HCT116 (cell line): ENCODE data around the gene CCNJL. TPM values are rescaled to one million over a fixed set of nuclear protein-coding genes. Genes with fewer than 3 reads are reported as not detected.

Experiments
- ATAC-seq: fragments of 200-7000 bp; cut with Tn5 transposase; 2 replicates; pipeline ENCODE4 v1.9.1; 2020; ENCODE audit warnings: mild to moderate bottlenecking, moderate library complexity
- BruUV-seq: library from RNA; stranded (reverse); fragments of 400-500 nt; replicated peaks from 2 replicates; lab custom pipeline; 2021; lab: Mats Ljungman, UMichigan
- CTCF ChIA-PET: fragments of 300-600 bp; sonication (Branson Sonifier 250); formaldehyde crosslinking; loops from one replicate; lab custom pipeline; 2021; ENCODE audit warnings: antibody characterized with exemption; lab: Charles Lee
- POLR2A ChIA-PET: fragments of 300-600, 350-600 bp; sonication (Branson Sonifier 250); formaldehyde crosslinking; loops from one replicate; lab custom pipeline; 2021; ENCODE audit warnings: antibody characterized with exemption; lab: Charles Lee
- RAD21 ChIA-PET, 2 experiments: fragments of 300-600 bp; sonication (Branson Sonifier 250); formaldehyde crosslinking; loops; one replicate each; lab custom pipeline; 2023; ENCODE audit warnings: low total read pairs in 2 of 2; ENCODE audit not compliant: uncharacterized antibody in 2 of 2, unreplicated experiment in 2 of 2, low non-redundant PET in 1 of 2; lab: Charles Lee
- DNase-seq: peaks from one replicate; pipeline ENCODE4 v3.0.0-alpha.2; 2010; ENCODE audit warnings: low read depth, low spot score
- H2AFZ ChIP-seq: fragments of 200-600 bp; shearing (Covaris generic), sonication (generic); 2 replicates; pipeline ENCODE4 v1.6.1; 2017; ENCODE audit warnings: low read depth, mixed run types, mixed read lengths, antibody characterized with exemption, low read length; ENCODE audit not compliant: poor library complexity, severe bottlenecking
- H3K27ac ChIP-seq: 2 replicates; pipeline ENCODE4 v1.5.1; 2012; ENCODE audit warnings: low read depth, low read length
- H3K27me3 ChIP-seq: fragments of 200-600 bp; sonication (generic); 2 replicates; pipeline ENCODE4 v1.6.1; 2016; ENCODE audit warnings: mixed run types, low read length, mixed read lengths; ENCODE audit not compliant: insufficient read depth
- H3K36me3 ChIP-seq, 2 experiments: fragments of 200-500 bp in 1 of 2; fragments of 200-600 bp in 1 of 2; sonication (Bioruptor generic) in 1 of 2; sonication (generic) in 1 of 2; 2 replicates each; pipeline versions ENCODE4 v1.5.1 to v1.6.1; 2014 to 2016; ENCODE audit warnings: low read length in 2 of 2, inconsistent platforms in 1 of 2, mixed read lengths in 1 of 2, mixed run types in 1 of 2; ENCODE audit not compliant: insufficient read depth in 2 of 2, control insufficient read depth in 1 of 2
- H3K4me1 ChIP-seq, 2 experiments: fragments of 200-600 bp in 1 of 2; sonication (generic) in 1 of 2; 2 replicates each; pipeline versions ENCODE4 v1.5.1 to v1.6.1; 2012 to 2017; ENCODE audit warnings: low read length in 2 of 2, inconsistent platforms in 1 of 2, mild to moderate bottlenecking in 1 of 2, mixed read lengths in 1 of 2, mixed run types in 1 of 2, moderate library complexity in 1 of 2; ENCODE audit not compliant: insufficient read depth in 2 of 2, control insufficient read depth in 1 of 2
- H3K4me2 ChIP-seq: fragments of 200-600 bp; sonication (generic); 2 replicates; pipeline ENCODE4 v1.6.1; 2017; ENCODE audit warnings: mixed run types, low read length, mixed read lengths
- H3K4me3 ChIP-seq, 2 experiments: fragments of 200-600 bp in 1 of 2; sonication (generic) in 1 of 2; replicated peaks in 1 of 2; 2 replicates each; pipeline ENCODE4 v1.5.1; 2011 to 2016; ENCODE audit warnings: low read length in 2 of 2, control low read depth in 1 of 2, low read depth in 1 of 2, mild to moderate bottlenecking in 1 of 2, mixed read lengths in 1 of 2, mixed run types in 1 of 2
- H3K79me2 ChIP-seq: fragments of 200-600 bp; sonication (generic); 2 replicates; pipeline ENCODE4 v1.6.1; 2017; ENCODE audit warnings: mild to moderate bottlenecking, mixed run types, low read length, moderate library complexity, mixed read lengths; ENCODE audit not compliant: insufficient read depth
- H3K9ac ChIP-seq: fragments of 200-600 bp; sonication (generic); 2 replicates; pipeline ENCODE4 v1.6.1; 2016; ENCODE audit warnings: low read length, mixed read lengths
- H3K9me2 ChIP-seq: fragments of 200-600 bp; sonication (generic), shearing (Covaris generic); 2 replicates; pipeline ENCODE4 v1.6.1; 2017; ENCODE audit warnings: mixed run types, mild to moderate bottlenecking, moderate library complexity; ENCODE audit not compliant: insufficient read depth
- H3K9me3 ChIP-seq, 2 experiments: fragments of 200-500 bp in 1 of 2; fragments of 200-600 bp in 1 of 2; sonication (Bioruptor generic) in 1 of 2; sonication (generic) in 1 of 2; 2 replicates each; pipeline ENCODE4 v1.6.1; 2014 to 2017; ENCODE audit warnings: low read length in 2 of 2, mixed read lengths in 2 of 2, inconsistent platforms in 1 of 2, low read depth in 1 of 2, mild to moderate bottlenecking in 1 of 2, mixed run types in 1 of 2, moderate library complexity in 1 of 2; ENCODE audit not compliant: control insufficient read depth in 1 of 2, insufficient read depth in 1 of 2
- H4K20me1 ChIP-seq: fragments of 200-600 bp; sonication (generic), shearing (Covaris generic); 2 replicates; pipeline ENCODE4 v1.6.1; 2017; ENCODE audit warnings: mixed run types, mild to moderate bottlenecking, moderate library complexity; ENCODE audit not compliant: insufficient read depth
- ATF3 ChIP-seq: IDR thresholded peaks from 2 replicates; pipeline ENCODE4 v1.6.1; 2012
- CBX3 ChIP-seq: IDR thresholded peaks from 2 replicates; pipeline ENCODE4 v1.6.1; 2012; ENCODE audit warnings: low read depth
- EGR1 ChIP-seq: IDR thresholded peaks from 2 replicates; pipeline ENCODE4 v1.6.1; 2012; ENCODE audit warnings: low read depth
- EZH2 ChIP-seq: fragments of 200-600 bp; sonication (generic); IDR thresholded peaks from 2 replicates; pipeline ENCODE4 v1.6.1; 2017; ENCODE audit warnings: antibody characterized with exemption, mixed run types
- JUND ChIP-seq: IDR thresholded peaks from 2 replicates; pipeline ENCODE4 v1.6.1; 2012
- POLR2AphosphoS5 ChIP-seq: IDR thresholded peaks from 2 replicates; pipeline ENCODE4 v1.6.1; 2011; ENCODE audit warnings: mild to moderate bottlenecking, low read depth, low read length, moderate library complexity
- SIN3A ChIP-seq: IDR thresholded peaks from 2 replicates; pipeline ENCODE4 v1.6.1; 2012; ENCODE audit warnings: low read depth
- SP1 ChIP-seq: IDR thresholded peaks from 2 replicates; pipeline ENCODE4 v1.6.1; 2012; ENCODE audit warnings: low read depth
- SRF ChIP-seq: IDR thresholded peaks from 2 replicates; pipeline ENCODE4 v1.6.1; 2012; ENCODE audit warnings: low read depth
- ZFX ChIP-seq: fragments of 450-650 bp; IDR thresholded peaks from 2 replicates; pipeline ENCODE4 v1.6.1; 2017
- intact Hi-C: fragments of 100-400 bp; cut with micrococcal nuclease; formaldehyde crosslinking; loops from 2 replicates; pipeline ENCODE4 v1.10.0; 2022
- total RNA-seq: library from RNA; stranded (reverse); gene quantifications from one replicate; pipeline ENCODE4 v1.2.1, GENCODE V29; 2021; ENCODE audit not compliant: unreplicated experiment
- TF ChIP-seq, protein P1 (sequence below): IDR thresholded peaks from 2 replicates; pipeline ENCODE4 v1.6.1; 2011; ENCODE audit warnings: mild to moderate bottlenecking, low read length, moderate library complexity; ENCODE audit not compliant: insufficient replicate concordance; ENCODE audit errors: extremely low read depth
- TF ChIP-seq, protein P2 (sequence below): IDR thresholded peaks from 2 replicates; pipeline ENCODE4 v1.6.1; 2012; ENCODE audit warnings: low read depth

CCNJL gene
- total RNA-seq, 1 experiment from 2014 or later = 2.9 TPM

DNA sequence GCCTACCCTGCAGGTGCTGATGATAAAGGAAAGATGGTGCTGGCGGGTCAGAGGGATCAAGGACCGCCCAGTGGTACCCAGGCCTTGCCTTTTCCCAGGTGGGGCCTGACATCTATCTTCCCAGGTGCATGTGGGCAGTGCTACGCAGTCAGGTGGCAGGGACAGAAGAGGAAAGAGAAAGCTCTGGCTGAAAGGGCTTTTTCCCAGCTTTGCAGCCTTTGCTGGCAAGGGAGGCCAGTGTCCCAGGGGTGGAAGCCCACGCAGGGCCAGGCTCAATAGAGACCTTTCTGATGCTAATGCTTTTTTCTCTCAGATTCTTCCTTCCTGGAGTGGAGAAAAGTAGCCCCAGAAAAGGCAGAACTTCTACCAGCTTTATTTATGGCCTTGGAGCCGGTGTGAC is 46.3 kb downstream of the CCNJL start (continued):
- TF ChIP-seq, protein P1, sequence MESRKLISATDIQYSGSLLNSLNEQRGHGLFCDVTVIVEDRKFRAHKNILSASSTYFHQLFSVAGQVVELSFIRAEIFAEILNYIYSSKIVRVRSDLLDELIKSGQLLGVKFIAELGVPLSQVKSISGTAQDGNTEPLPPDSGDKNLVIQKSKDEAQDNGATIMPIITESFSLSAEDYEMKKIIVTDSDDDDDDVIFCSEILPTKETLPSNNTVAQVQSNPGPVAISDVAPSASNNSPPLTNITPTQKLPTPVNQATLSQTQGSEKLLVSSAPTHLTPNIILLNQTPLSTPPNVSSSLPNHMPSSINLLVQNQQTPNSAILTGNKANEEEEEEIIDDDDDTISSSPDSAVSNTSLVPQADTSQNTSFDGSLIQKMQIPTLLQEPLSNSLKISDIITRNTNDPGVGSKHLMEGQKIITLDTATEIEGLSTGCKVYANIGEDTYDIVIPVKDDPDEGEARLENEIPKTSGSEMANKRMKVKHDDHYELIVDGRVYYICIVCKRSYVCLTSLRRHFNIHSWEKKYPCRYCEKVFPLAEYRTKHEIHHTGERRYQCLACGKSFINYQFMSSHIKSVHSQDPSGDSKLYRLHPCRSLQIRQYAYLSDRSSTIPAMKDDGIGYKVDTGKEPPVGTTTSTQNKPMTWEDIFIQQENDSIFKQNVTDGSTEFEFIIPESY = no peak
- TF ChIP-seq SRF = no peak
- no peak for TF ChIP-seq ATF3
- no peak for TF ChIP-seq SIN3A
- no peak for TF ChIP-seq ZFX
- TF ChIP-seq JUND = no peak
- TF ChIP-seq EZH2 = no peak
- TF ChIP-seq EGR1 = no peak

GRCh38 chr5:160263326-160263855 is 49.0 kb downstream of the CCNJL start:
- H3K9me3 ChIP-seq = no peaks in the 10 kb centered on the region
- H3K27ac ChIP-seq = no peak overlapping the region
- no TSS peak for BruUV-seq
- no peaks in the 10 kb centered on the region for H3K79me2 ChIP-seq
- no peaks in the 10 kb centered on the region for H3K36me3 ChIP-seq
- DNase-seq (no peak), ATAC-seq (no peak)
- no peak overlapping the region for H3K4me3 ChIP-seq
- intact Hi-C loops = no loop called here
- no peaks in the 10 kb centered on the region for H4K20me1 ChIP-seq
- no peak overlapping the region for H2AFZ ChIP-seq
- H3K9ac ChIP-seq = no peak overlapping the region
- no peaks in the 10 kb centered on the region for H3K4me1 ChIP-seq
- CTCF ChIA-PET = no interaction called here
- RAD21 ChIA-PET = no interaction called here
- TF ChIP-seq, protein P2, sequence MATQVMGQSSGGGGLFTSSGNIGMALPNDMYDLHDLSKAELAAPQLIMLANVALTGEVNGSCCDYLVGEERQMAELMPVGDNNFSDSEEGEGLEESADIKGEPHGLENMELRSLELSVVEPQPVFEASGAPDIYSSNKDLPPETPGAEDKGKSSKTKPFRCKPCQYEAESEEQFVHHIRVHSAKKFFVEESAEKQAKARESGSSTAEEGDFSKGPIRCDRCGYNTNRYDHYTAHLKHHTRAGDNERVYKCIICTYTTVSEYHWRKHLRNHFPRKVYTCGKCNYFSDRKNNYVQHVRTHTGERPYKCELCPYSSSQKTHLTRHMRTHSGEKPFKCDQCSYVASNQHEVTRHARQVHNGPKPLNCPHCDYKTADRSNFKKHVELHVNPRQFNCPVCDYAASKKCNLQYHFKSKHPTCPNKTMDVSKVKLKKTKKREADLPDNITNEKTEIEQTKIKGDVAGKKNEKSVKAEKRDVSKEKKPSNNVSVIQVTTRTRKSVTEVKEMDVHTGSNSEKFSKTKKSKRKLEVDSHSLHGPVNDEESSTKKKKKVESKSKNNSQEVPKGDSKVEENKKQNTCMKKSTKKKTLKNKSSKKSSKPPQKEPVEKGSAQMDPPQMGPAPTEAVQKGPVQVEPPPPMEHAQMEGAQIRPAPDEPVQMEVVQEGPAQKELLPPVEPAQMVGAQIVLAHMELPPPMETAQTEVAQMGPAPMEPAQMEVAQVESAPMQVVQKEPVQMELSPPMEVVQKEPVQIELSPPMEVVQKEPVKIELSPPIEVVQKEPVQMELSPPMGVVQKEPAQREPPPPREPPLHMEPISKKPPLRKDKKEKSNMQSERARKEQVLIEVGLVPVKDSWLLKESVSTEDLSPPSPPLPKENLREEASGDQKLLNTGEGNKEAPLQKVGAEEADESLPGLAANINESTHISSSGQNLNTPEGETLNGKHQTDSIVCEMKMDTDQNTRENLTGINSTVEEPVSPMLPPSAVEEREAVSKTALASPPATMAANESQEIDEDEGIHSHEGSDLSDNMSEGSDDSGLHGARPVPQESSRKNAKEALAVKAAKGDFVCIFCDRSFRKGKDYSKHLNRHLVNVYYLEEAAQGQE = no peak
- TF ChIP-seq POLR2AphosphoS5 (no peak), ZFX (no peak), SP1 (no peak), CBX3 (no peak)
- POLR2A ChIA-PET = no interaction called here
- H3K27me3 ChIP-seq = no peaks in the 10 kb centered on the region
- no peak overlapping the region for H3K4me2 ChIP-seq
- H3K9me2 ChIP-seq = no peaks in the 10 kb centered on the region
